HepG2 (cell line): ENCODE results near the gene ELAC1.

Source experiments
- CEBPB ChIP-seq: IDR thresholded peaks from 2 replicates; pipeline ENCODE4 v1.6.1; 2011; ENCODE audit warnings: low read depth, low read length, improper control_type of control experiment, borderline replicate concordance
- FOXK2 ChIP-seq: fragments of 450-650 bp; IDR thresholded peaks from 2 replicates; pipeline ENCODE4 v1.6.1; 2016
- HDAC6 ChIP-seq: fragments of 200-600 bp; sonication (generic); IDR thresholded peaks from 2 replicates; pipeline ENCODE4 v1.7.0; 2017; ENCODE audit warnings: mild to moderate bottlenecking, antibody characterized with exemption, low read length, low read depth
- IRF2 ChIP-seq: IDR thresholded peaks from 2 replicates; pipeline ENCODE4 v1.6.1; 2018; ENCODE audit warnings: missing genetic modification reagents, missing compliant biosample characterization
- ISL2 ChIP-seq: sonication (generic); formaldehyde crosslinking; IDR thresholded peaks from 2 replicates; pipeline ENCODE4 v1.5.0; 2020; ENCODE audit warnings: missing genetic modification reagents
- POLR2A ChIP-seq, 2 experiments: IDR thresholded peaks; 2 replicates each; pipeline ENCODE4 v1.6.1; 2011; ENCODE audit warnings: low read depth in 2 of 2, low read length in 2 of 2, mild to moderate bottlenecking in 1 of 2, moderate library complexity in 1 of 2; ENCODE audit not compliant: insufficient read depth in 1 of 2
- SP2 ChIP-seq: sonication (generic); formaldehyde crosslinking; IDR thresholded peaks from 2 replicates; pipeline ENCODE4 v1.5.1; 2020; ENCODE audit warnings: mild to moderate bottlenecking, missing genetic modification reagents
- SRF ChIP-seq: IDR thresholded peaks from 2 replicates; pipeline ENCODE4 v1.6.1; 2011; ENCODE audit warnings: mild to moderate bottlenecking, low read depth, low read length, moderate library complexity
- ZNF121 ChIP-seq: sonication (generic); formaldehyde crosslinking; IDR thresholded peaks from 2 replicates; pipeline ENCODE4 v1.5.0; 2020; ENCODE audit warnings: mild to moderate bottlenecking, missing genetic modification reagents
- TF ChIP-seq, protein P1 (sequence below): sonication (generic); formaldehyde crosslinking; IDR thresholded peaks from 2 replicates; pipeline ENCODE4 v1.5.0; 2020; ENCODE audit warnings: mild to moderate bottlenecking, missing genetic modification reagents, moderate library complexity
- TF ChIP-seq, protein P2 (sequence below): sonication (generic); formaldehyde crosslinking; IDR thresholded peaks from 2 replicates; pipeline ENCODE4 v1.4.0; 2020; ENCODE audit warnings: missing genetic modification reagents

DNA sequence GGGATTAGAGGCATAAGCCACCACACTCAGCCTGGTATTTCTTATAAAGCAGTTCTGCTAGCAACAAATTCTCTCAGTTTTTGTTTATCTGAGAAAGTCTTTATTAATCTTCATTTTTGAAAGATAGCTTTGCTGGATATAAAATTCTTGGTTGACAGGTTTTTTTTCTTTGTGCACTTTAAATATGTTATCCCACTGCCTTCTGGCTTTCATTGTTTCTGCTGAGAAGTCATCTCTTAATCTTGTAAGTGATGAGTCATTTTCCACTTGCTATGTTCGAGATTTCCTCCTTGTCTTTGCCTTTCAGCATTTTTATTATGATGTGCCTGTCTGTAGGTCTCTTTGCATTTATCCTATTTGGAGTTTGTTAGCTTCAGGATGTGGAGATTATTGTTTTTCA is 5.9 kb upstream of the ELAC1 start:
- TF ChIP-seq IRF2 (no peak), SRF (no peak), ISL2 (CRISPR knock-in tag) (no peak), HDAC6 (no peak), SP2 (CRISPR knock-in tag) (no peak), FOXK2 (no peak), POLR2A (IDR thresholded peaks at IDR 0.05; ENCODE audit: insufficient read depth in 1 of 2, low read depth in 2 of 2, low read length in 2 of 2) (no peak), CEBPB (no peak), ZNF121 (CRISPR knock-in tag) (no peak)
- TF ChIP-seq, protein P1, sequence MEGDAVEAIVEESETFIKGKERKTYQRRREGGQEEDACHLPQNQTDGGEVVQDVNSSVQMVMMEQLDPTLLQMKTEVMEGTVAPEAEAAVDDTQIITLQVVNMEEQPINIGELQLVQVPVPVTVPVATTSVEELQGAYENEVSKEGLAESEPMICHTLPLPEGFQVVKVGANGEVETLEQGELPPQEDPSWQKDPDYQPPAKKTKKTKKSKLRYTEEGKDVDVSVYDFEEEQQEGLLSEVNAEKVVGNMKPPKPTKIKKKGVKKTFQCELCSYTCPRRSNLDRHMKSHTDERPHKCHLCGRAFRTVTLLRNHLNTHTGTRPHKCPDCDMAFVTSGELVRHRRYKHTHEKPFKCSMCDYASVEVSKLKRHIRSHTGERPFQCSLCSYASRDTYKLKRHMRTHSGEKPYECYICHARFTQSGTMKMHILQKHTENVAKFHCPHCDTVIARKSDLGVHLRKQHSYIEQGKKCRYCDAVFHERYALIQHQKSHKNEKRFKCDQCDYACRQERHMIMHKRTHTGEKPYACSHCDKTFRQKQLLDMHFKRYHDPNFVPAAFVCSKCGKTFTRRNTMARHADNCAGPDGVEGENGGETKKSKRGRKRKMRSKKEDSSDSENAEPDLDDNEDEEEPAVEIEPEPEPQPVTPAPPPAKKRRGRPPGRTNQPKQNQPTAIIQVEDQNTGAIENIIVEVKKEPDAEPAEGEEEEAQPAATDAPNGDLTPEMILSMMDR (CRISPR knock-in tag) = no peak
- TF ChIP-seq, protein P2, sequence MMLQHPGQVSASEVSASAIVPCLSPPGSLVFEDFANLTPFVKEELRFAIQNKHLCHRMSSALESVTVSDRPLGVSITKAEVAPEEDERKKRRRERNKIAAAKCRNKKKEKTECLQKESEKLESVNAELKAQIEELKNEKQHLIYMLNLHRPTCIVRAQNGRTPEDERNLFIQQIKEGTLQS = no peak
